BE2C (cell line): Measurements from ENCODE around the gene INO80B.
A peak's percentile ranks its signal among the peaks of the same experiment; 100 is the strongest.

Source experiments
- DNase-seq: peaks from one replicate; pipeline ENCODE4 v3.0.0-alpha.2; 2020
- H3K27me3 ChIP-seq: fragments of 250-450 bp; sonication (Bioruptor Pico); 2 replicates; pipeline ENCODE4 v1.5.1; 2020; ENCODE audit warnings: mild to moderate bottlenecking
- H3K36me3 ChIP-seq: fragments of 250-450 bp; sonication (Bioruptor Pico); 2 replicates; pipeline ENCODE4 v1.5.1; 2020; ENCODE audit warnings: mild to moderate bottlenecking
- H3K4me1 ChIP-seq: fragments of 250-450 bp; sonication (Bioruptor Pico); 2 replicates; pipeline ENCODE4 v1.5.1; 2020
- H3K4me3 ChIP-seq: 2 replicates; pipeline ENCODE4 v1.5.1; 2011; ENCODE audit warnings: low read depth, low read length
- H3K9me3 ChIP-seq: fragments of 250-450 bp; sonication (Bioruptor Pico); 2 replicates; pipeline ENCODE4 v1.5.1; 2020
- TF ChIP-seq, protein P1 (sequence below): IDR thresholded peaks from 2 replicates; pipeline ENCODE4 v1.5.1; 2012; ENCODE audit warnings: mild to moderate bottlenecking, low read depth, low read length

The INO80B gene

DNA sequence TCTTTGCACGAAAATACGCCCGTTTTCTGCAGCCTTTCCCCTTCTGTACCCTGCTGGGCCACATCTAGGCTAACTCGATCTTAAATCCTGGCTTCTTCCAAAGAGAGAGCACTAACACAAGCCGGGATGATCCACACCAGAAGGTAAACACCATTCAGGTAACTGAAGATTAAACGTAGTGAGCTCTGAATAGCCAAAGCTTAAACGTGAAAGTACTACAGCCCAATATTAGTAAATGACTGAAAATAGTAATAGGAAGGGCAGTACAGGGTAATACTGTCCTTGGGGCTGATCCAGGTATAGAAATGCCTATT, 18.0 kb downstream of the INO80B start:
- Histone ChIP-seq H3K9me3 (no peaks in the 10 kb centered on the region), H3K36me3 (no peaks in the 10 kb centered on the region; the same call in 1 of the 2 replicates), H3K4me3 (peak overlapping the region; percentile 79), H3K27me3 (no peaks in the 10 kb centered on the region), H3K4me1 (no peaks in the 10 kb centered on the region)
- TF ChIP-seq, protein P1, sequence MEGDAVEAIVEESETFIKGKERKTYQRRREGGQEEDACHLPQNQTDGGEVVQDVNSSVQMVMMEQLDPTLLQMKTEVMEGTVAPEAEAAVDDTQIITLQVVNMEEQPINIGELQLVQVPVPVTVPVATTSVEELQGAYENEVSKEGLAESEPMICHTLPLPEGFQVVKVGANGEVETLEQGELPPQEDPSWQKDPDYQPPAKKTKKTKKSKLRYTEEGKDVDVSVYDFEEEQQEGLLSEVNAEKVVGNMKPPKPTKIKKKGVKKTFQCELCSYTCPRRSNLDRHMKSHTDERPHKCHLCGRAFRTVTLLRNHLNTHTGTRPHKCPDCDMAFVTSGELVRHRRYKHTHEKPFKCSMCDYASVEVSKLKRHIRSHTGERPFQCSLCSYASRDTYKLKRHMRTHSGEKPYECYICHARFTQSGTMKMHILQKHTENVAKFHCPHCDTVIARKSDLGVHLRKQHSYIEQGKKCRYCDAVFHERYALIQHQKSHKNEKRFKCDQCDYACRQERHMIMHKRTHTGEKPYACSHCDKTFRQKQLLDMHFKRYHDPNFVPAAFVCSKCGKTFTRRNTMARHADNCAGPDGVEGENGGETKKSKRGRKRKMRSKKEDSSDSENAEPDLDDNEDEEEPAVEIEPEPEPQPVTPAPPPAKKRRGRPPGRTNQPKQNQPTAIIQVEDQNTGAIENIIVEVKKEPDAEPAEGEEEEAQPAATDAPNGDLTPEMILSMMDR = no peak
- no peak for DNase-seq

GRCh38 chr2:74474481-74474880, 19.6 kb downstream of the INO80B start:
- DNase-seq = no peak
- Histone ChIP-seq H3K27me3 (no peaks in the 10 kb centered on the region), H3K4me1 (no peaks in the 10 kb centered on the region), H3K9me3 (no peaks in the 10 kb centered on the region), H3K36me3 (no peaks in the 10 kb centered on the region; the same call in 1 of the 2 replicates), H3K4me3 (no peak overlapping the region)
- TF ChIP-seq, protein P1 = no peak

DNA sequence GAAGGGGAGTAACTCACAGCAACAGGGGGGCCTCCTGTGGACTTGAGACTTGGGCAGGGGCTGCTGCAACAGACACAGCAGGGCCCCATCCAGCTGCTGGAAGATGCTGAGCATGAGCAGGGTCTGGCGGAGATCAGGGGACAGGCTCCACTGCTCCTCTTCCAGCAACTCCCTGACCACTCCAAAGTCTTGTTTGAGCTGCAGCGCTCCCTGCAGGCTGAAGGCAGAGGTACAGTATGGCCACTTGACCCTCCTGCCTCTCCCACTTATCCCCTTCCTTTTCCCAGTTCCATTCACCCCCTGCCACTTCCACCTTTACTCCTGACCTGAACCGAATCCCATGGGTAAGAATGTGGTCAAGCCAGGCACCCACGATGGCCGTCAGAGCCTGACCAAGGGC, 20.0 kb downstream of the INO80B start:
- Histone ChIP-seq H3K36me3 (no peaks in the 10 kb centered on the region; the same call in 1 of the 2 replicates), H3K4me3 (no peak overlapping the region), H3K9me3 (no peaks in the 10 kb centered on the region), H3K4me1 (no peaks in the 10 kb centered on the region), H3K27me3 (no peaks in the 10 kb centered on the region)
- TF ChIP-seq, protein P1 = peak; percentile 45
- DNase-seq = peak; percentile 22

- Histone ChIP-seq H3K36me3 (no peaks in the 10 kb centered on the region), H3K27me3 (no peaks in the 10 kb centered on the region), H3K4me3 (peak overlapping the region; percentile 79), H3K9me3 (no peaks in the 10 kb centered on the region), H3K4me1 (no peaks in the 10 kb centered on the region)
- TF ChIP-seq, protein P1 = no peak
- no peak for DNase-seq
Measured at GRCh38 chr2:74481431-74481830, 26.5 kb downstream of the INO80B start.

- H3K4me1 ChIP-seq = no peaks in the 10 kb centered on the region
- peak; percentile 28 for DNase-seq
- TF ChIP-seq, protein P1 = no peak
- no peaks in the 10 kb centered on the region for H3K36me3 ChIP-seq
- no peaks in the 10 kb centered on the region for H3K27me3 ChIP-seq
- H3K4me3 ChIP-seq = peak overlapping the region; percentile 79
- H3K9me3 ChIP-seq = no peaks in the 10 kb centered on the region
Measured at GRCh38 chr2:74481961-74482800, 27.3 kb downstream of the INO80B start.
